H9 (cell line): ENCODE results near the gene PGK1. TPM values are rescaled to one million over a fixed set of nuclear protein-coding genes. Genes with fewer than 3 reads are reported as not detected.
"Not testable (repeated sequence)": the region's sequence is repeated elsewhere in the genome, so short reads cannot be mapped to it uniquely, and the experiment has no call there.

Experiments used
- DNase-seq: peaks from one replicate; pipeline ENCODE4 v3.0.0-alpha.2; 2017
- H2AFZ ChIP-seq: one replicate; pipeline ENCODE4 v1.6.1; 2013; ENCODE audit warnings: mild to moderate bottlenecking, low read length, control low read depth, moderate library complexity
- H2AK5ac ChIP-seq: 2 replicates; pipeline ENCODE4 v1.6.1; 2013; ENCODE audit warnings: low read length, control low read depth, mixed read lengths; ENCODE audit not compliant: insufficient read length
- H2BK120ac ChIP-seq: one replicate; pipeline ENCODE4 v1.6.1; 2013; ENCODE audit warnings: low read depth, mild to moderate bottlenecking, low read length, control low read depth, inconsistent platforms; ENCODE audit not compliant: poor library complexity, severe bottlenecking
- H2BK12ac ChIP-seq: 2 replicates; pipeline ENCODE4 v1.6.1; 2013; ENCODE audit warnings: low read length, control low read depth, mixed read lengths, low read depth; ENCODE audit not compliant: insufficient read length
- H2BK15ac ChIP-seq: 2 replicates; pipeline ENCODE4 v1.6.1; 2013; ENCODE audit warnings: low read depth, low read length, control low read depth
- H2BK20ac ChIP-seq: one replicate; pipeline ENCODE4 v1.6.1; 2013; ENCODE audit warnings: low read depth, mild to moderate bottlenecking, low read length, control low read depth, inconsistent platforms; ENCODE audit not compliant: poor library complexity, severe bottlenecking
- H2BK5ac ChIP-seq: 2 replicates; pipeline ENCODE4 v1.6.1; 2013; ENCODE audit warnings: low read length, control low read depth, mixed read lengths; ENCODE audit not compliant: insufficient read length
- H3K14ac ChIP-seq: 2 replicates; pipeline ENCODE4 v1.6.1; 2013; ENCODE audit warnings: low read length, control low read depth; ENCODE audit not compliant: insufficient read depth
- H3K18ac ChIP-seq: 2 replicates; pipeline ENCODE4 v1.6.1; 2013; ENCODE audit warnings: low read depth, mild to moderate bottlenecking, mixed read lengths, low read length, control low read depth; ENCODE audit not compliant: insufficient read length
- H3K23ac ChIP-seq: 2 replicates; pipeline ENCODE4 v1.6.1; 2013; ENCODE audit warnings: low read length, control low read depth, mixed read lengths, low read depth; ENCODE audit not compliant: insufficient read length
- H3K23me2 ChIP-seq: 2 replicates; pipeline ENCODE4 v1.6.1; 2013; ENCODE audit warnings: low read depth, mild to moderate bottlenecking, mixed read lengths, low read length, control low read depth; ENCODE audit not compliant: insufficient read length, poor library complexity, severe bottlenecking
- H3K27ac ChIP-seq: 2 replicates; pipeline ENCODE4 v1.5.1; 2013; ENCODE audit warnings: low read length, control low read depth, mixed read lengths, low read depth; ENCODE audit not compliant: insufficient read length
- H3K27me3 ChIP-seq: 2 replicates; pipeline ENCODE4 v1.6.1; 2013; ENCODE audit warnings: low read length, control low read depth, inconsistent platforms; ENCODE audit not compliant: insufficient read depth
- H3K4ac ChIP-seq: 2 replicates; pipeline ENCODE4 v1.6.1; 2013; ENCODE audit warnings: low read depth, mild to moderate bottlenecking, control low read depth, inconsistent platforms, low read length, moderate library complexity
- H3K4me1 ChIP-seq: 2 replicates; pipeline ENCODE4 v1.6.1; 2013; ENCODE audit warnings: low read length, control low read depth, inconsistent platforms; ENCODE audit not compliant: insufficient read depth
- H3K4me2 ChIP-seq: 2 replicates; pipeline ENCODE4 v1.6.1; 2013; ENCODE audit warnings: low read length, control low read depth, mixed read lengths; ENCODE audit not compliant: insufficient read length, insufficient read depth
- H3K56ac ChIP-seq: 2 replicates; pipeline ENCODE4 v1.6.1; 2013; ENCODE audit warnings: low read depth, mild to moderate bottlenecking, mixed read lengths, low read length, control low read depth; ENCODE audit not compliant: insufficient read length
- H3K79me1 ChIP-seq: 2 replicates; pipeline ENCODE4 v1.6.1; 2013; ENCODE audit warnings: low read depth, mild to moderate bottlenecking, moderate library complexity, low read length, control low read depth, inconsistent platforms; ENCODE audit not compliant: insufficient read depth, poor library complexity, severe bottlenecking
- H3K79me2 ChIP-seq: 2 replicates; pipeline ENCODE4 v1.6.1; 2013; ENCODE audit warnings: low read length, control low read depth, inconsistent platforms; ENCODE audit not compliant: insufficient read depth
- H3K9ac ChIP-seq: 2 replicates; pipeline ENCODE4 v1.6.1; 2013; ENCODE audit warnings: low read length, control low read depth, mixed read lengths; ENCODE audit not compliant: insufficient read length; ENCODE audit errors: extremely low read depth
- H3K9me3 ChIP-seq: one replicate; pipeline ENCODE4 v1.6.1; 2013; ENCODE audit warnings: low read depth, low read length, inconsistent platforms; ENCODE audit not compliant: control insufficient read depth
- H3T11ph ChIP-seq: one replicate; pipeline ENCODE4 v1.6.1; 2013; ENCODE audit warnings: mild to moderate bottlenecking, low read length, control low read depth, inconsistent platforms
- H4K20me1 ChIP-seq: one replicate; pipeline ENCODE4 v1.6.1; 2013; ENCODE audit not compliant: control insufficient read depth, insufficient read length, insufficient read depth
- H4K5ac ChIP-seq: 2 replicates; pipeline ENCODE4 v1.6.1; 2013; ENCODE audit warnings: low read depth, mild to moderate bottlenecking, mixed read lengths, low read length, control low read depth; ENCODE audit not compliant: insufficient read length
- H4K8ac ChIP-seq: replicated peaks from 2 replicates; pipeline ENCODE4 v1.6.1; 2013; ENCODE audit warnings: low read length, control low read depth, mixed read lengths, low read depth; ENCODE audit not compliant: insufficient read length
- H4K91ac ChIP-seq: 2 replicates; pipeline ENCODE4 v1.6.1; 2013; ENCODE audit warnings: low read depth, mild to moderate bottlenecking, moderate library complexity, mixed read lengths, low read length, control low read depth; ENCODE audit not compliant: insufficient read length
- H3K27ac Mint-ChIP-seq, 3 experiments: 2 replicates in 2 of 3; 3 replicates in 1 of 3; pipeline ENCODE4 v1.8.0; 2020 to 2021; ENCODE audit warnings: mixed read lengths in 3 of 3, mild to moderate bottlenecking in 1 of 3, moderate library complexity in 1 of 3
- H3K27me3 Mint-ChIP-seq: 2 replicates; pipeline ENCODE4 v1.8.0; 2021; ENCODE audit warnings: low read depth, mild to moderate bottlenecking, moderate library complexity, mixed read lengths
- H3K36me3 Mint-ChIP-seq, 3 experiments: 2 replicates in 2 of 3; 3 replicates in 1 of 3; pipeline ENCODE4 v1.8.0; 2020 to 2021; ENCODE audit warnings: low read depth in 3 of 3, mixed read lengths in 3 of 3; ENCODE audit not compliant: insufficient read depth in 1 of 3
- H3K4me1 Mint-ChIP-seq, 2 experiments: 2 replicates each; pipeline ENCODE4 v1.8.0; 2020; ENCODE audit warnings: mixed read lengths in 2 of 2
- H3K4me3 Mint-ChIP-seq, 2 experiments: 2 replicates in 1 of 2; 3 replicates in 1 of 2; pipeline ENCODE4 v1.8.0; 2020 to 2021; ENCODE audit warnings: mild to moderate bottlenecking in 2 of 2, mixed read lengths in 2 of 2, moderate library complexity in 1 of 2
- H3K9me3 Mint-ChIP-seq, 2 experiments: 2 replicates in 1 of 2; 3 replicates in 1 of 2; pipeline ENCODE4 v1.8.0; 2020; ENCODE audit warnings: mild to moderate bottlenecking in 2 of 2, mixed read lengths in 2 of 2, moderate library complexity in 1 of 2
- CTCF ChIP-seq: fragments of 200-600 bp; sonication (generic); conservative IDR thresholded peaks from 3 replicates; pipeline ENCODE4 v1.8.0; 2021; ENCODE audit warnings: antibody characterized with exemption, mild to moderate bottlenecking
- WGBS: extraction: QIAGEN DNeasy Blood & Tissue Kit; methylation state at CpG from one replicate; pipeline ENCODE4 v1.1.7; 2013; ENCODE audit warnings: missing lambda C conversion rate, low lambda C conversion rate, mixed read lengths; ENCODE audit not compliant: insufficient read length; ENCODE audit errors: extremely low coverage; 5-methylcytosine and 5-hydroxymethylcytosine counted together
- total RNA-seq: library from RNA; stranded (reverse); gene quantifications from 2 replicates; pipeline ENCODE4 v1.2.1, GENCODE V29; 2021

Gene PGK1
- total RNA-seq, 1 experiment from 2014 or later = 581 TPM

DNA sequence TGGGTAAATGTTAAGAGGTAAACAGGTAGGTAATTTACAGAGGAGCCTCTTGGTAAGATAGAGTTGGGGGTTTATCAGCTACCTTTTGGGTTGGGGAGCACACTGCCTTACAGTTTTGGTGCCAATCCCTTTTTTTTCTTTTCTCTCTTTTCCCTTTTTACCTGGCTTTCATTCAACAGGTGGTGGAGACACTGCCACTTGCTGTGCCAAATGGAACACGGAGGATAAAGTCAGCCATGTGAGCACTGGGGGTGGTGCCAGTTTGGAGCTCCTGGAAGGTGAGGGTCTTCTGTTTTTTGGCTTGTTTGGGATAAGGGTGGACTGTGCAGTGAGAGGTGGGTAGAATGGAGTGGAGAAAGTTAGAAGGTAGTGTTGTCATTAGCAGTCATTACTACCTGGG, 21.1 kb downstream of the PGK1 start:
- no peaks in the 10 kb centered on the region for H3K27me3 Mint-ChIP-seq
- Histone ChIP-seq H3K14ac (no peak overlapping the region), H4K5ac (no peak overlapping the region), H4K91ac (no peak overlapping the region), H3K23ac (no peak overlapping the region), H3K4me1 (no peaks in the 10 kb centered on the region), H3K27me3 (no peaks in the 10 kb centered on the region), H4K8ac (no peak overlapping the region), H3K9ac (no peak overlapping the region), H3K27ac (no peak overlapping the region), H3K9me3 (no peaks in the 10 kb centered on the region), H3K79me2 (no peaks in the 10 kb centered on the region), H2BK5ac (no peak overlapping the region), H2BK20ac (no peak overlapping the region), H2BK120ac (no peak overlapping the region), H2BK12ac (no peak overlapping the region), H3K4ac (no peak overlapping the region), H3K56ac (no peak overlapping the region), H3T11ph (no peak overlapping the region), H3K4me2 (no peak overlapping the region), H3K23me2 (no peaks in the 10 kb centered on the region), H4K20me1 (peaks cover 2% of the 10 kb centered on the region), H2BK15ac (no peak overlapping the region), H2AFZ (no peak overlapping the region), H3K79me1 (no peaks in the 10 kb centered on the region), H2AK5ac (no peak overlapping the region), H3K18ac (no peak overlapping the region)
- H3K4me1 Mint-ChIP-seq = no peaks in the 10 kb centered on the region
- no peak overlapping the region for H3K4me3 Mint-ChIP-seq
- no CpG with 5 or more reads among the region's 1 CpG for WGBS
- H3K9me3 Mint-ChIP-seq = peaks cover 56 to 60% of the 10 kb centered on the region in 2 experiments
- peaks cover 43 to 76% (median 71%) of the 10 kb centered on the region in 3 experiments for H3K36me3 Mint-ChIP-seq
- H3K27ac Mint-ChIP-seq = no peak overlapping the region
- no peak for TF ChIP-seq CTCF
- DNase-seq = no peak

DNA sequence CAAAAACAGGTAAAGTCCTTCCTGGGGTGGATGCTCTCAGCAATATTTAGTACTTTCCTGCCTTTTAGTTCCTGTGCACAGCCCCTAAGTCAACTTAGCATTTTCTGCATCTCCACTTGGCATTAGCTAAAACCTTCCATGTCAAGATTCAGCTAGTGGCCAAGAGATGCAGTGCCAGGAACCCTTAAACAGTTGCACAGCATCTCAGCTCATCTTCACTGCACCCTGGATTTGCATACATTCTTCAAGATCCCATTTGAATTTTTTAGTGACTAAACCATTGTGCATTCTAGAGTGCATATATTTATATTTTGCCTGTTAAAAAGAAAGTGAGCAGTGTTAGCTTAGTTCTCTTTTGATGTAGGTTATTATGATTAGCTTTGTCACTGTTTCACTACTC, 21.7 kb downstream of the PGK1 start:
- H2BK12ac ChIP-seq, H3K27ac Mint-ChIP-seq, H3K4me1 Mint-ChIP-seq, H3K27me3 Mint-ChIP-seq, H2AFZ ChIP-seq, H3K79me2 ChIP-seq, H4K8ac ChIP-seq, H3K9ac ChIP-seq, H3K4ac ChIP-seq, H3T11ph ChIP-seq, H4K91ac ChIP-seq, H4K5ac ChIP-seq, H2BK120ac ChIP-seq, H2AK5ac ChIP-seq, H3K27me3 ChIP-seq, H3K23ac ChIP-seq, H3K79me1 ChIP-seq, H3K56ac ChIP-seq, H3K4me3 Mint-ChIP-seq, H2BK5ac ChIP-seq, H2BK15ac ChIP-seq, H2BK20ac ChIP-seq, H3K14ac ChIP-seq, H3K18ac ChIP-seq, H3K27ac ChIP-seq, H4K20me1 ChIP-seq, H3K4me2 ChIP-seq, H3K9me3 ChIP-seq, DNase-seq, H3K4me1 ChIP-seq, H3K23me2 ChIP-seq: not testable (repeated sequence)
- Mint-ChIP-seq H3K9me3 (peaks cover 58 to 61% of the 10 kb centered on the region in 2 experiments), H3K36me3 (peaks cover 44 to 82% (median 72%) of the 10 kb centered on the region in 3 experiments)
